IMR-90 (cell line): ENCODE data around the gene PPP1R15A. TPM values are rescaled to one million over a fixed set of nuclear protein-coding genes. Genes with fewer than 3 reads are reported as not detected.

Experiments
- ATAC-seq: fragments of 200-7000 bp; cut with Tn5 transposase; 2 replicates; pipeline ENCODE4 v1.9.1; 2020; ENCODE audit warnings: low read depth, mild to moderate bottlenecking, moderate library complexity
- BruUV-seq: library from RNA; stranded (reverse); fragments of 400-500 nt; replicated peaks from 2 replicates; lab custom pipeline; 2021; lab: Mats Ljungman, UMichigan
- CTCF ChIA-PET: fragments of 300-600 bp; formaldehyde crosslinking; extraction: SDS; loops from one replicate; lab custom pipeline; 2021; ENCODE audit warnings: antibody characterized with exemption; lab: Yijun Ruan, JAX
- POLR2A ChIA-PET: fragments of 300-600 bp; sonication (Branson Sonifier 250); formaldehyde crosslinking; loops from one replicate; lab custom pipeline; 2022; ENCODE audit warnings: antibody characterized with exemption; ENCODE audit not compliant: unreplicated experiment; lab: Charles Lee
- DNase-seq: peaks from one replicate; pipeline ENCODE4 v3.0.0; 2013
- H2AFZ ChIP-seq: replicated peaks from 2 replicates; pipeline ENCODE3; 2013; ENCODE audit warnings: low read length, mild to moderate bottlenecking; ENCODE audit not compliant: poor library complexity
- H2AK5ac ChIP-seq: 2 replicates; pipeline ENCODE4 v1.6.1; 2013; ENCODE audit warnings: low read depth, low read length, inconsistent platforms
- H2AK9ac ChIP-seq: replicated peaks from 2 replicates; pipeline ENCODE3; 2013; ENCODE audit warnings: mild to moderate bottlenecking, low read depth, low read length, moderate library complexity; ENCODE audit not compliant: poor library complexity
- H2BK120ac ChIP-seq: 2 replicates; pipeline ENCODE4 v1.6.1; 2013; ENCODE audit warnings: low read depth, low read length, inconsistent platforms
- H2BK15ac ChIP-seq: 3 replicates; pipeline ENCODE4 v1.6.1; 2013; ENCODE audit warnings: low read depth, low read length, inconsistent platforms
- H2BK20ac ChIP-seq: 2 replicates; pipeline ENCODE4 v1.6.1; 2013; ENCODE audit warnings: low read depth, mild to moderate bottlenecking, inconsistent platforms, low read length, moderate library complexity
- H2BK5ac ChIP-seq: 2 replicates; pipeline ENCODE4 v1.6.1; 2013; ENCODE audit warnings: mild to moderate bottlenecking, low read depth, low read length, inconsistent platforms; ENCODE audit not compliant: poor library complexity, severe bottlenecking
- H3K14ac ChIP-seq: replicated peaks from 2 replicates; pipeline ENCODE4 v1.6.1; 2013; ENCODE audit warnings: low read depth, low read length, inconsistent platforms
- H3K18ac ChIP-seq: 2 replicates; pipeline ENCODE4 v1.6.1; 2013; ENCODE audit warnings: low read depth, low read length, control low read depth
- H3K23ac ChIP-seq: 2 replicates; pipeline ENCODE4 v1.6.1; 2013; ENCODE audit warnings: low read depth, low read length, inconsistent platforms
- H3K27ac ChIP-seq: 2 replicates; pipeline ENCODE4 v1.5.1; 2013; ENCODE audit warnings: mild to moderate bottlenecking, control low read depth, low read length; ENCODE audit not compliant: insufficient read depth
- H3K27me3 ChIP-seq: 2 replicates; pipeline ENCODE4 v1.6.1; 2013; ENCODE audit warnings: low read length; ENCODE audit not compliant: control insufficient read depth, insufficient read depth
- H3K36me3 ChIP-seq: 2 replicates; pipeline ENCODE4 v1.6.1; 2013; ENCODE audit warnings: low read length, mixed read lengths; ENCODE audit not compliant: control insufficient read depth, insufficient read depth
- H3K4ac ChIP-seq: 2 replicates; pipeline ENCODE4 v1.6.1; 2013; ENCODE audit warnings: low read depth, low read length, inconsistent platforms
- H3K4me1 ChIP-seq: 2 replicates; pipeline ENCODE4 v1.6.1; 2013; ENCODE audit warnings: low read length, mixed read lengths; ENCODE audit not compliant: control insufficient read depth, insufficient read depth
- H3K4me2 ChIP-seq: 2 replicates; pipeline ENCODE4 v1.6.1; 2013; ENCODE audit warnings: low read depth, mild to moderate bottlenecking, control low read depth, low read length, moderate library complexity
- H3K4me3 ChIP-seq: 2 replicates; pipeline ENCODE4 v1.5.1; 2013; ENCODE audit warnings: low read depth, mild to moderate bottlenecking, control low read depth, low read length, moderate library complexity; ENCODE audit not compliant: insufficient read depth
- H3K56ac ChIP-seq: 2 replicates; pipeline ENCODE4 v1.6.1; 2013; ENCODE audit warnings: low read length, inconsistent platforms; ENCODE audit not compliant: insufficient read depth; ENCODE audit errors: extremely low read depth
- H3K79me1 ChIP-seq, 2 experiments: 2 replicates each; pipeline ENCODE4 v1.6.1; 2013; ENCODE audit warnings: low read length in 2 of 2, inconsistent platforms in 1 of 2, low read depth in 1 of 2
- H3K9ac ChIP-seq: 2 replicates; pipeline ENCODE4 v1.6.1; 2013; ENCODE audit warnings: low read depth, low read length, control low read depth
- H3K9me1 ChIP-seq: 2 replicates; pipeline ENCODE4 v1.6.1; 2013; ENCODE audit warnings: low read length, inconsistent platforms; ENCODE audit not compliant: insufficient read depth
- H3K9me3 ChIP-seq: 2 replicates; pipeline ENCODE4 v1.6.1; 2013; ENCODE audit warnings: low read length; ENCODE audit not compliant: control insufficient read depth, insufficient read depth
- H4K20me1 ChIP-seq: 2 replicates; pipeline ENCODE4 v1.6.1; 2013; ENCODE audit warnings: low read length, inconsistent platforms; ENCODE audit not compliant: insufficient read depth
- H4K5ac ChIP-seq: 2 replicates; pipeline ENCODE4 v1.6.1; 2013; ENCODE audit warnings: mild to moderate bottlenecking, low read depth, low read length, control low read depth
- H4K8ac ChIP-seq, 2 experiments: 2 replicates each; pipeline ENCODE4 v1.6.1; 2013; ENCODE audit warnings: low read depth in 2 of 2, low read length in 2 of 2, control low read depth in 1 of 2, inconsistent platforms in 1 of 2
- H4K91ac ChIP-seq: 2 replicates; pipeline ENCODE4 v1.6.1; 2013; ENCODE audit warnings: low read depth, low read length, inconsistent platforms; ENCODE audit not compliant: insufficient read depth
- MAZ ChIP-seq: IDR thresholded peaks from 2 replicates; pipeline ENCODE4 v1.6.1; 2012; ENCODE audit warnings: low read depth, mild to moderate bottlenecking, low read length, improper control_type of control experiment, moderate library complexity, borderline replicate concordance
- POLR2A ChIP-seq: IDR thresholded peaks from 2 replicates; pipeline ENCODE4 v1.6.1; 2012; ENCODE audit warnings: mild to moderate bottlenecking, low read depth, low read length
- RCOR1 ChIP-seq: IDR thresholded peaks from 2 replicates; pipeline ENCODE4 v1.6.1; 2012; ENCODE audit warnings: mild to moderate bottlenecking, low read length, improper control_type of control experiment; ENCODE audit not compliant: insufficient replicate concordance
- WGBS, 2 experiments: methylation state at CpG; one replicate each; pipeline versions ENCODE4 v1.1.5 to v1.1.7; 2013; ENCODE audit warnings: missing lambda C conversion rate in 2 of 2; ENCODE audit not compliant: insufficient read length in 1 of 2; ENCODE audit errors: extremely low coverage in 2 of 2; 5-methylcytosine and 5-hydroxymethylcytosine counted together
- dilution Hi-C: fragments of 300-500 bp; cut with HindIII; formaldehyde crosslinking; loops from one replicate; pipeline ENCODE4 v1.14.3; 2018; ENCODE audit warnings: low sequenced_read_pairs; ENCODE audit not compliant: unreplicated experiment
- in situ Hi-C: fragments of 300-500 bp; cut with MboI; formaldehyde crosslinking; loops from 3 replicates; pipeline ENCODE4 v1.14.3; 2019; ENCODE audit warnings: low sequenced_read_pairs, inconsistent platforms, mixed read lengths
- intact Hi-C: fragments of 100-400 bp; cut with micrococcal nuclease; formaldehyde crosslinking; loops from 2 replicates; pipeline ENCODE4 v1.10.0; 2022
- polyA plus RNA-seq, 3 experiments: library from polyadenylated mRNA; depleted of rRNA; stranded (reverse); fragments of >200 nt; gene quantifications; 2 replicates each; pipeline ENCODE4 v1.2.3, GENCODE V29; 2012; ENCODE audit warnings: low replicate concordance in 1 of 3
- total RNA-seq: library from RNA; depleted of rRNA; stranded (reverse); fragments of >200 nt; gene quantifications from 2 replicates; pipeline ENCODE4 v1.2.3, GENCODE V29; 2012

Gene PPP1R15A
- total and polyA plus RNA-seq, 2 of the 4 experiments (the other 2 are of a cell fraction), result 26.7 to 87.7 TPM

DNA sequence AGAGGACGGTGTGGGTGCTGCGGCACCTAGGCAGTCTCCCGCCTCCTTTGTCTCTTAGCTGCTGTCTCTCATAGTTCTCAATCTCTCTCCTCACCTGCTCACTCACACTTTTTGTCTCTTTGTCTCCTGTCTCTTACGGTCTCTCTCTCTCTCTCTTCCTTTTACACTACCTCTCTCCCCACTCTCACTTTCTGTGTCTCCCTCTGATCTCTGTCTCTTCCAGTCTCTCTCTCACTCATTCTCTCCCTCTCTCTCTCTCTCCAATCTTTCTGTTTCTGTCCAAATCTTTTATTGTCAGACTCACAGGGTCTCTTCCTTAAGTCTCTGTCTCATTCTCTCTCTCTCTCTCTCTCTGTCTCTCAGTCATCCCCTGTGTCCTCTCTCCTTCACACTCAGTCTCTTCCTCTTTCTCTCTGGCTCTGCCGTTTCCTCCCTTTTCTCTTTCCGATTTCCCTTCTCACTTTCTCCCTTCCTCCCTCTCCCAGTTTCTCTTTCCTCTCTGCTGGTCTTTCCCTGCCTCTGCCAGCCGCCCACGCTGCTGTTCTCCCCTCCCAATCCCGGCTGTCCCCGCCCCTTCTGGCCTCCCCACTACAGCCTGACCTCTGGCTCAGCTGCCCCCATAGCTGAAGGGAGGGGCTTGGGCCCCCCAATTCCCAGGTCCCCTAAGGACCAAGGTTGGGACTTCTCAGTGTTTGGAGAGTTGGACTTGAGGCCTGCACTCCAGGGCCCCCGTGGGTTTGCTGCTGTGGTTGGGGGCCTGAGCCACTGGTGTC, 3.9 kb upstream of the PPP1R15A start, which contains the start of gene PLEKHA4:
TSS of gene PLEKHA4 (minus strand) at position 504 of the 773 bp plus-strand sequence. CDS start 997 bp downstream, outside the sequence.
- H3K27ac ChIP-seq, result peak within 1 kb of the TSS; percentile 82
- CTCF ChIA-PET, result no interaction called here
- peak within 1 kb of the TSS; percentile 95 for H3K9ac ChIP-seq

More for the DNA sequence above, 3.9 kb upstream of the PPP1R15A start, which contains the start of gene PLEKHA4:
- dilution Hi-C loops (no loop called here), in situ Hi-C loops (no loop called here), intact Hi-C loops (no loop called here)
- H4K5ac ChIP-seq, result peak within 1 kb of the TSS; percentile 98
- H3K36me3 ChIP-seq, result peaks cover 14% of the 10 kb centered on the region
- peak within 1 kb of the TSS; percentile 88 for H2BK5ac ChIP-seq
- peaks cover 9% of the 10 kb centered on the region; the same call in 1 of the 2 replicates for H3K9me1 ChIP-seq
- DNase-seq, result peak; percentile 49
- H2AK9ac ChIP-seq, result peak within 1 kb of the TSS; percentile 98
- H2AFZ ChIP-seq, result peak within 1 kb of the TSS; percentile 95
- H4K91ac ChIP-seq, result peak within 1 kb of the TSS; percentile 79
- BruUV-seq, result TSS peak; percentile 94
- H3K27me3 ChIP-seq, result no peaks in the 10 kb centered on the region
- peaks cover 12 to 62% of the 10 kb centered on the region in 2 experiments for H3K79me1 ChIP-seq
- no peaks in the 10 kb centered on the region for H3K9me3 ChIP-seq
- H3K18ac ChIP-seq, result peak within 1 kb of the TSS; percentile 99
- H3K56ac ChIP-seq, result peak within 1 kb of the TSS; percentile 91
- peaks cover 19% of the 10 kb centered on the region for H3K4me1 ChIP-seq
- peak within 1 kb of the TSS; percentile 54 for H3K4me3 ChIP-seq
- TF ChIP-seq RCOR1, result no peak
- peak; percentile 63; the same call in 1 of the 2 replicates for TF ChIP-seq MAZ
- peak; percentile 62; the same call in 1 of the 2 replicates for TF ChIP-seq POLR2A
- H3K4ac ChIP-seq, result peak within 1 kb of the TSS; percentile 99
- H2AK5ac ChIP-seq, result peak within 1 kb of the TSS; percentile 73
- ATAC-seq, result peak; percentile 59
- H2BK20ac ChIP-seq, result peak within 1 kb of the TSS; percentile 93
- H3K23ac ChIP-seq, result peak within 1 kb of the TSS; percentile 100
- POLR2A ChIA-PET, result no interaction called here
- H2BK120ac ChIP-seq, result peak within 1 kb of the TSS; percentile 89
- H4K20me1 ChIP-seq, result peaks cover 9% of the 10 kb centered on the region
- peak within 1 kb of the TSS; percentile 99 for H3K14ac ChIP-seq
- H3K4me2 ChIP-seq, result peak within 1 kb of the TSS; percentile 99
- WGBS, 2 experiments, result 31% methylated on average over 4 of the region's 11 CpGs; no CpG with 5 or more reads in 1 of the 2 experiments
- H4K8ac ChIP-seq, result peak within 1 kb of the TSS; percentile 93 to 98
- peak within 1 kb of the TSS; percentile 76; the same call in 1 of the 3 replicates for H2BK15ac ChIP-seq
